NCI-H510A treated with DMSO at 0.1 percent for 48 hours (cell line): ENCODE measurements around the gene PRSS16.
"Not testable (repeated sequence)": the region's sequence is repeated elsewhere in the genome, so short reads cannot be mapped to it uniquely, and the experiment has no call there.

Experiments
- DNase-seq: peaks from one replicate; lab custom pipeline; 2025; lab: John Stamatoyannopoulos, UW

PRSS16 gene

DNA sequence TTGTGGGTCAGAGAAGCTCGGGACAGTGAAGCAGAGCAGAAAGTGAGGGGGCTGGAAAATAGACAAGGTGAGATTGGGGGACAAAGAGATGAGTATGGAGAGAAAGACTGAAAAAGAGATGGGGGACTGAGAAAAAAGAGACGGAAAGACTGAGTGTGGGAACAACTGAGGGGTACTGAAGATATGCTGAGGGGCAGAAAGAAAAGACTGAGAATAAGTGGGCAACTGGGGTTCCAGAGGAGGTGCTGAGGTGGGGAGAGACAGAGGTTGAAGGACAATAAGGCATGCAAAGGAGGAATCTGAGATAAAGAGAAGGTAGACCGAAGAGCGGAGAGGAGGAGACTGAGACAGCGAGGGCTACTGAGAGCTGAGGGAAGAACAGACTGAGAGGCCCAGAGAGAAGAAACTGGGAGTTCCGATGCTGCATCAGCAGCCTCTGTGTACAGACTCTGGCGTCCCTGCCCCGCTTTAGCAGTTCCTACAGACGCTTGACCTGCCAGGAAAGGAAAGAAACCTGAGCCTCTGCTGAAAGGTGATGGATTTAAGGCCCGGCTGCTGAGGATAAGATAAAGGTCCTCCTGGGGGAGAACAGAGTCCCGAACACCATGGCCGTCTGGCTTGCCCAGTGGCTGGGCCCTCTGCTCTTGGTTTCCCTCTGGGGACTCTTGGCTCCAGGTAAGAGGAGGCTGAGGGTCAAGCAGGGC lies at the start of gene PRSS16:
Gene PRSS16, plus strand, starts transcription at position 569 of the 704 bp plus-strand sequence. Its CDS starts 37 bp downstream, at position 606.
- no peak for DNase-seq

DNA sequence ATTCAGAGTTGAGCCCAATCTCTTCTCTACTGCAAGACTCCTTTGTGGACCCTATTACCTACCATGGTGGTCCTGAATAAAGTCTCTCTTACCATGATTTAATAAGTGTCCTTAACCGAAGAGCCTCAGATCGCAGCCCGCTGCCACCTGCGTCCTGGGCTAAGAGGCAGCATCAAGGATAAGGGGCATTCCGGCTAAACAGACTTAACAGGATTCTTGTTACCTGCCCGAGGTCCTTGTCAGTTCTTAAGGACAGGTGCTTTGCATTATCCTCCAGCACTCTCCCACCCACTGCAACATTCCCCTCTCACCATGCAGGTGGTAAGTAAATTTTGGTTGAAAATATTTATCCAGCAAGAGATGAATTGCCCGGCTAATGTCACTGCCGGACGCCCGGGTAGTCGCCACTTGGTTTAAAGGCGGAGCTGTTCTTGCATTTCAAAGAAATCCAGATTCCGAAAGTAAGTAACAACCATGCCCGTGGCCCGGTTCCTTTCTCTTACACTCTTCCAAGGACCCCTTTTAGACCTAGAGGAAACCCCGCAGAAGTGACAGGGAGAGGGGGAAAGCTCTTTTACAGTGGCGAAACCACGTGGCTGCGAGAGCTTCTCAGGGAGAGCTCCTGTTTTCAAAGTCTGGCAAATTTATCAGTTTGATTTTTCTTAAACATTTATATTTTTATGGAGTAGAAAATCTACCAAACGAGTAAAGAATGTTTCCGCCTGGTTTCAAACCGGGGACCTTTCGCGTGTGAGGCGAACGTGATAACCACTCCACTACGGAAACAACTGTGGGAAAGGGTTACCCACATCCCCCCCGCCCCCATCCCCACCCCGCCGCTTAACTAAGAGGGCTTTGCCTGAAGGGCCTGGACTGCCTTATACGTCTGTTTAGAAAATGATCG lies 41.9 kb upstream of the PRSS16 start:
- no peak for DNase-seq

- DNase-seq = no peak
Measured at GRCh38 chr6:27206806-27207205, 40.7 kb upstream of the PRSS16 start.

DNA sequence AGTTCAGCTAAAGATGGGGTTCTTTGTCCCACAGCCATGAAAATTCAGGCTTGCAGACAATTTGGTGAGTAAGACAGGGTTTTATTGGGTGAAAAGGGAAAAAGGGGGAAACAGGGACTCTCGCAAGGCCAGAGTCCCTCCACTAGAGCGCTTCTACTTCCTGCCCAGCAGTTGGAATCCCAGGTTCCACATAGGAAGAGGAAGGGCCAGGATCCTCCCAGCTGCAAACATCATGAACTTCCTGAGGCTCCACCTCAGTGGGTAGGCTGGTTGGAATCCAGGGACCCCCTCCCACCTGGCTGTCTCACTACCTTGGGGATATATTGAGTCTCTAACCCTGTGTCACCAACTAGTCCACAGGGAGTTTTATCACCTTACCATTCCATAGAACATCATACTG lies 39.5 kb upstream of the PRSS16 start:
- DNase-seq = no peak

- no peak for DNase-seq
Measured at GRCh38 chr6:27209196-27209595, 38.3 kb upstream of the PRSS16 start.

- no peak for DNase-seq
Measured at GRCh38 chr6:27209659-27210269, 37.7 kb upstream of the PRSS16 start.

GRCh38 chr6:27213091-27213517 lies 34.4 kb upstream of the PRSS16 start:
- not testable (repeated sequence) for DNase-seq

GRCh38 chr6:27213544-27214125 lies 33.9 kb upstream of the PRSS16 start:
- DNase-seq = peak; percentile 37

DNA sequence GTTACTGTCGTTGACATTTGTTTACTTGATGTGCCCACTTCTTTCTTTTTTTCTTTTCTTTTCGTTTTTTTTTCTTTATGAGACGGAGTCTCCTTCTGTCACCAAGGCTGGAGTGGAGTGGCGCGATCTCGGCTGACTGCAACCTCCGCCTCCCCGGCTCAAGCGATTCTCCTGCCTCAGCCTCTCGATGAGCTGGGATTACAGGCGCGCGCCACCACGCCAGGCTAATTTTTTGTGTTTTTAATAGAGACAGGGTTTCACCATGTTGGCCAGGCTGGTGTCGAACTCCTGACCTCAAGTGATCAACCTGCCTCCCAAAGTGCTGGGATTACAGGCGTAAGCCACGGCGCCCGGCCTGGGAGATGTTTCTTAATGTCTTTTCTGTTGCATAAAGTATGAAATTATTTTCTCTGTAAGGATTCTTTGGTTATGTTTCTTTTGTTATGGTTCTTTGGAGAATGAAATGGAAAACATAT lies 33.3 kb upstream of the PRSS16 start:
- no peak for DNase-seq

GRCh38 chr6:27216874-27217273 lies 30.6 kb upstream of the PRSS16 start:
- DNase-seq = no peak

- DNase-seq = not testable (repeated sequence)
Measured at GRCh38 chr6:27222971-27223370, 24.5 kb upstream of the PRSS16 start.

DNA sequence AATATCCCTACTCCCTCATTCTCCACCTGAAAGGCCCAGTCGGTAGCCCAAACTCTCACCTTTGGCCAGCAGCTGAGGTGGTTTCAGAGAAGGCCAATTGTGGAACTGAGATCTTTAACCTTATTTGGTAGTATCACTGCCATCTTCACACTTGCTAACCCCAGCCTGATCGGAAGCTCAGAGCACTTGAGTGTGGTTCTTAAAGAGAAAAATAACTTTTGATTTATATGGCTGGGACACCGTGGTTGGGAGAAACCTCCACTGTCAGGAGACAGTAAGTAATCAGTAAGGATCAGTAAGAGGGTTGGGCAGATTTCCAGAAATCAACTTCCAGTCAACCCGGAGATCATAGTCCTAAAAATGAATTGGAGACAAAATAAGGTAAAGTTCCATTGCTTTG lies 22.8 kb upstream of the PRSS16 start:
- no peak for DNase-seq

DNA sequence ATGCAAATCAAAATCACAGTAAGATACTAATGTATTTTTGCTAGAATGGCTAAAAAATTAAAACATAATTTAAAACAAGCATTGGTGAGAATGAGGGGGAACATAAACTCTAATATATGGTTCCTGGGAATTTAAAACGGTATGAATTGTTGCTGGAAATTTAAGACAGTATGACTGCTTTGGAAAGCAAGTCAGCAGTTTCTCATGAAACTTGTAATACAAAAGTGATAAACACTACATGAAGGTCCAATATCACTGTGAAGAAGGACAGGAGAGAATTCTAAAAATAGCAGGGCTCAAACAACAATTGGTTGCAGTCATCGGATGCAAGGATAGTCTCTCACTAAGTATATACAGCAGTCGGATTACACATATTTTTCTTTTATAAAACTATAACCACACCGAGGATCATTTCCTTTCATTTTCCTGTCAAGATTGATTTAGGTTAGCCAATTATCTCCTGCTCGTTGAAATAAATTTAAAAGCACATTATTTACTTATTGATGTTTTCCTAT lies 18.5 kb upstream of the PRSS16 start:
- DNase-seq = peak; percentile 27

DNA sequence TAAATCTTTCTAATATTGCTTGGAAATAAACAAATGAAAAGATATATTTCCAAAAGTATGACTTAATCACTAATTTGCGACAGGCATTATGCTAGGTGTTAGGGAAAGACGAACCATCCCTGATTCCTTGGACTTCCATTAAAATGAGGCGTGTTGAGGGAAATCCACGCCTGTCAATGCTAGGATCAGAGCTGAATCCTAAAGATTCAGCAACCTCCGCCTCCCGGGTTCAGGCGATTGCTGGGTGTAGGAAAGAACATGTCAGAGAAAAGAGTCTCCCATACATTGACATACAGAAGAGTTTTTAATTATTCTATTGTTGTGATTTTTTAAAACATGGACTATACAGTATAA lies 16.8 kb upstream of the PRSS16 start:
- DNase-seq = no peak

DNA sequence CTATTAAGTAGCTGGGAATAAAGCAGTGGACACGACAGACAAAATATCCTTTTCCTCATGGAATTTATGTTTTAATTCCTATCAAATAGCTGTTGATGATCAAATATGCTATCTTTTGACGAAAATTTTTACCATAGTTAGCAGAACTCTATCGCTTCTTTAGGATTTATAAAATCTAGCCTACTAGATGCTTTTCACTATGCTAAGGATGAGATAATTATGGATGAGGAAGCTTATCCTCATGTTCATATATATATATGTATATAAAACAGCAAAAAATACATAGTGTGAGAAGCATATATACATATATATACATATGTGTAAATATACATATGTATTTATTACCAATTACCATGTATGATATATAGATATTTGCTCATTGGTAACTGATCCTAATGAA lies 12.9 kb upstream of the PRSS16 start:
- no peak for DNase-seq

- DNase-seq = no peak
Measured at GRCh38 chr6:27237089-27237803, 10.3 kb upstream of the PRSS16 start.

- no peak for DNase-seq
Measured at GRCh38 chr6:27238010-27238983, 9.2 kb upstream of the PRSS16 start.

DNA sequence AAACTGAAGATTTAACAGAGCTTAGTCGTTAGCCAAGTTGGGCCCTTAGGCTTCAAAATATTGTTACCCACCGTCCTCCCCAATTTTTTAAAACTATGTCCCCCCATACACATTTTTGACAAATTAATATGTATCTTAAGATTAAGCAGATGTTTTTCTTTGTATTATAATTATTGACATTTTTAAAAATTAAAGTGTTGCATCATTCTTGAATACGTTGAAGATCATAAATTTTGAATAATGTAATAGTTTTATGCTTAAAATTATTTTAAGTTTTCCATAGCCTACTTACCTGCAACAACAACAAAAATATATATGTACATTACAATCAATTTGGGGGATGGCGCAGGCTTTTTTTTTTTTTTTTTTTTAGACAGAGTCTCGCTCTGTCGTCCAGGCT lies 8.2 kb upstream of the PRSS16 start:
- DNase-seq = no peak

DNA sequence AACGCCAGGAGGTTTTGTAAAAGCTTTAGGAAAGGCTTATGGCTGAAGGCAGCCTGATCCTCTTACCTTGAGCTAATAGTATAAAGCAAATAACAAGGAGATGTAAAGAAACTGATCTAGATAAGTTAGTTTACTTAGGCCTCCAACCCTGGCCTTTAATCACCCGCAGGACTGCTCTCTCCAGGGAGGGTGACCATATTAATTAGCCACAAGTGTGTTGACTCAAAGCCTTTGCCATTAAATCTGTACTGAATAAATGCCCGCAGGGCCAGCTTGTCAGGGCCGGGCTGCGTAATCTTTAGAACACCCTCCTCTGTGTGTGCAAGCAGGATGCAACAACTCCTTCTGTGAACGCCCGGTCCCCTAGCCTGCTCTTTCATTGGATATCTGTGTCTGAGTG lies 6.1 kb upstream of the PRSS16 start:
- DNase-seq = no peak

GRCh38 chr6:27242589-27243265 lies 4.8 kb upstream of the PRSS16 start:
- no peak for DNase-seq
